T-cell (primary cell): Measurements from ENCODE around the gene MRRF. TPM values are rescaled to one million over a fixed set of nuclear protein-coding genes. Genes with fewer than 3 reads are reported as not detected.

Experiments used
- ATAC-seq, 4 experiments: fragments of 200-7000 bp in 3 of 4; fragments of 150-1000 bp in 1 of 4; cut with Tn5 transposase; replicated peaks in 1 of 4; 1 replicate in 3 of 4; 2 replicates in 1 of 4; pipeline ENCODE4 v1.10.0; 2021; ENCODE audit warnings: moderate library complexity in 3 of 4, mild to moderate bottlenecking in 2 of 4, moderate number of reproducible peaks in 1 of 4
- CTCF ChIA-PET, 2 donors: fragments of 300-600 bp; sonication (Branson Sonifier 250); formaldehyde crosslinking; loops; one replicate each; lab custom pipeline; 2022; ENCODE audit warnings: antibody characterized with exemption in 2 of 2; lab: Charles Lee
- POLR2A ChIA-PET, 2 donors: fragments of 300-600 bp; sonication (Branson Sonifier 250); formaldehyde crosslinking; loops; one replicate each; lab custom pipeline; 2022; ENCODE audit warnings: antibody characterized with exemption in 2 of 2; lab: Charles Lee
- DNase-seq, 35 experiments: peaks; one replicate each; pipeline versions ENCODE4 v3.0.0 to v3.0.0-alpha.2; 2013 to 2023
- H3K27ac ChIP-seq: one replicate; pipeline ENCODE4 v1.5.1; 2013; ENCODE audit warnings: low read length
- H3K27me3 ChIP-seq, 2 experiments: replicated peaks in 1 of 2; 1 replicate in 1 of 2; 2 replicates in 1 of 2; pipeline versions ENCODE4 v1.6.1 to v1.7.0; 2013; ENCODE audit warnings: low read length in 1 of 2, mixed read lengths in 1 of 2; ENCODE audit not compliant: control insufficient read depth in 2 of 2, insufficient read depth in 2 of 2; ENCODE audit errors: extremely low read depth in 1 of 2
- H3K36me3 ChIP-seq, 2 donors: 1 replicate in 1 of 2; 2 replicates in 1 of 2; pipeline versions ENCODE4 v1.6.1 to v1.7.0; 2013; ENCODE audit warnings: low read length in 1 of 2; ENCODE audit not compliant: control insufficient read depth in 2 of 2, insufficient read depth in 1 of 2; ENCODE audit errors: extremely low read depth in 1 of 2
- H3K4me1 ChIP-seq, 2 experiments: 1 replicate in 1 of 2; 2 replicates in 1 of 2; pipeline versions ENCODE4 v1.6.1 to v1.7.0; 2013; ENCODE audit warnings: low read length in 2 of 2, mixed read lengths in 1 of 2; ENCODE audit not compliant: insufficient read depth in 2 of 2, control insufficient read depth in 1 of 2; ENCODE audit errors: extremely low read depth in 1 of 2
- H3K4me3 ChIP-seq, 2 donors: 1 replicate in 1 of 2; 2 replicates in 1 of 2; pipeline versions ENCODE4 v1.5.1 to v1.7.0; 2013; ENCODE audit warnings: mild to moderate bottlenecking in 2 of 2, low read length in 1 of 2, moderate library complexity in 1 of 2; ENCODE audit not compliant: control insufficient read depth in 1 of 2; ENCODE audit errors: extremely low read depth in 1 of 2
- H3K9me3 ChIP-seq: 2 replicates; pipeline ENCODE4 v1.7.0; 2013
- H3K27ac Mint-ChIP-seq, 2 donors: one replicate each; pipeline ENCODE4 v1.8.0; 2020 to 2021; ENCODE audit warnings: mild to moderate bottlenecking in 2 of 2, mixed read lengths in 2 of 2
- H3K27me3 Mint-ChIP-seq, 2 donors: one replicate each; pipeline ENCODE4 v1.8.0; 2021 to 2022; ENCODE audit warnings: mixed read lengths in 2 of 2
- H3K36me3 Mint-ChIP-seq: one replicate; pipeline ENCODE4 v1.8.0; 2021; ENCODE audit warnings: mixed read lengths
- H3K4me1 Mint-ChIP-seq, 3 donors: one replicate each; pipeline ENCODE4 v1.8.0; 2020 to 2022; ENCODE audit warnings: mixed read lengths in 3 of 3, mild to moderate bottlenecking in 1 of 3
- H3K4me3 Mint-ChIP-seq, 3 donors: one replicate each; pipeline ENCODE4 v1.8.0; 2020 to 2022; ENCODE audit warnings: mild to moderate bottlenecking in 3 of 3, mixed read lengths in 3 of 3, moderate library complexity in 3 of 3
- H3K9me3 Mint-ChIP-seq, 3 donors: one replicate each; pipeline ENCODE4 v1.8.0; 2020 to 2022; ENCODE audit warnings: mixed read lengths in 3 of 3
- WGBS: methylation state at CpG from one replicate; pipeline ENCODE4 v1.1.5; 2013; ENCODE audit warnings: missing lambda C conversion rate; ENCODE audit not compliant: insufficient coverage; 5-methylcytosine and 5-hydroxymethylcytosine counted together
- total RNA-seq, 35 experiments: library from RNA in 6 of 35; stranded (reverse) in 6 of 35; fragments of 120-200 nt in 1 of 35; gene quantifications; one replicate each; pipeline versions ENCODE4 v1.2.1 to v1.2.4 and lab custom pipeline; 2013 to 2026

MRRF gene
- total RNA-seq, 5 donors from 2014 or later (not counting 1 experiment from before 2014, with no cell fraction given) = 27.7 to 34.1 (median 29.1) TPM

- CTCF ChIA-PET = no interaction called here
- H3K27me3 Mint-ChIP-seq = no peaks in the 10 kb centered on the region
These were observed 42.4 kb downstream of the MRRF start for GRCh38 chr9:122307061-122307460.

GRCh38 chr9:122307925-122308324 lies 43.2 kb downstream of the MRRF start:
- no peak for DNase-seq
- POLR2A ChIA-PET = no interaction called here
- H3K4me3 Mint-ChIP-seq = no peak overlapping the region
- H3K36me3 Mint-ChIP-seq = peaks cover 50% of the 10 kb centered on the region
- H3K9me3 Mint-ChIP-seq = no peaks in the 10 kb centered on the region
- Histone ChIP-seq H3K4me3 (no peak overlapping the region), H3K4me1 (no peaks in the 10 kb centered on the region), H3K27ac (no peak overlapping the region), H3K9me3 (no peaks in the 10 kb centered on the region), H3K36me3 (peaks cover 2 to 47% of the 10 kb centered on the region in 2 donors), H3K27me3 (no peaks in the 10 kb centered on the region)
- no peak for ATAC-seq
- no peak overlapping the region for H3K27ac Mint-ChIP-seq
- no peaks in the 10 kb centered on the region for H3K4me1 Mint-ChIP-seq
- CTCF ChIA-PET = interaction anchor here in 1 of 2 donors (0.7 kb wide), 1 partner anchor 322 kb away, joined by 3 read pairs; no protein-coding TSS in a partner anchor
- WGBS = no CpG with 5 or more reads among the region's 1 CpG
- no peaks in the 10 kb centered on the region for H3K27me3 Mint-ChIP-seq

More at GRCh38 chr9:122307061-122307460, 42.4 kb downstream of the MRRF start:
- Histone ChIP-seq H3K27me3 (no peaks in the 10 kb centered on the region), H3K27ac (no peak overlapping the region), H3K4me1 (no peaks in the 10 kb centered on the region), H3K4me3 (no peak overlapping the region), H3K9me3 (no peaks in the 10 kb centered on the region), H3K36me3 (peaks cover 2 to 44% of the 10 kb centered on the region in 2 donors)
- H3K4me3 Mint-ChIP-seq = no peak overlapping the region
- DNase-seq (no peak), ATAC-seq (no peak)
- POLR2A ChIA-PET = no interaction called here
- peaks cover 46% of the 10 kb centered on the region for H3K36me3 Mint-ChIP-seq
- H3K4me1 Mint-ChIP-seq = no peaks in the 10 kb centered on the region
- WGBS = 100% methylated on average over 2 of the region's 5 CpGs
- H3K9me3 Mint-ChIP-seq = no peaks in the 10 kb centered on the region
- H3K27ac Mint-ChIP-seq = no peak overlapping the region

GRCh38 chr9:122309861-122310260 lies 45.2 kb downstream of the MRRF start:
- Mint-ChIP-seq H3K27me3 (no peaks in the 10 kb centered on the region), H3K27ac (no peak overlapping the region), H3K4me1 (no peaks in the 10 kb centered on the region), H3K36me3 (peaks cover 56% of the 10 kb centered on the region), H3K4me3 (no peak overlapping the region), H3K9me3 (no peaks in the 10 kb centered on the region)
- ChIA-PET POLR2A (no interaction called here), CTCF (no interaction called here)
- peaks cover 2 to 60% of the 10 kb centered on the region in 2 donors for H3K36me3 ChIP-seq
- ATAC-seq (no peak), DNase-seq (no peak)
- no peak overlapping the region for H3K27ac ChIP-seq
- WGBS = no CpG with 5 or more reads among the region's 2 CpGs
- H3K9me3 ChIP-seq = no peaks in the 10 kb centered on the region
- H3K4me1 ChIP-seq = no peaks in the 10 kb centered on the region
- H3K27me3 ChIP-seq = no peaks in the 10 kb centered on the region
- H3K4me3 ChIP-seq = no peak overlapping the region

- Histone ChIP-seq H3K9me3 (no peaks in the 10 kb centered on the region), H3K27me3 (no peaks in the 10 kb centered on the region), H3K4me3 (no peak overlapping the region), H3K36me3 (peaks cover 4 to 49% of the 10 kb centered on the region in 2 donors), H3K27ac (no peak overlapping the region), H3K4me1 (no peaks in the 10 kb centered on the region)
- Mint-ChIP-seq H3K9me3 (no peaks in the 10 kb centered on the region), H3K4me1 (no peaks in the 10 kb centered on the region), H3K27me3 (no peaks in the 10 kb centered on the region), H3K4me3 (no peak overlapping the region), H3K36me3 (peaks cover 43% of the 10 kb centered on the region), H3K27ac (no peak overlapping the region)
- CTCF ChIA-PET = no interaction called here
- ATAC-seq (no peak), DNase-seq (no peak)
- POLR2A ChIA-PET = no interaction called here
These were observed 49.5 kb downstream of the MRRF start for GRCh38 chr9:122314165-122314564.

- no peaks in the 10 kb centered on the region for H3K9me3 Mint-ChIP-seq
- ChIA-PET POLR2A (no interaction called here), CTCF (interaction anchor here in 1 of 2 donors (0.9 kb wide), 1 partner anchor 492 kb away, joined by 4 read pairs; no protein-coding TSS in a partner anchor)
- WGBS = 93% methylated on average over 2 of the region's 2 CpGs
- H3K27me3 Mint-ChIP-seq = no peaks in the 10 kb centered on the region
- Histone ChIP-seq H3K9me3 (no peaks in the 10 kb centered on the region), H3K27ac (no peak overlapping the region), H3K4me1 (no peaks in the 10 kb centered on the region), H3K27me3 (no peaks in the 10 kb centered on the region), H3K4me3 (no peak overlapping the region), H3K36me3 (peaks cover 6 to 40% of the 10 kb centered on the region in 2 donors)
- DNase-seq (no peak), ATAC-seq (no peak)
- H3K27ac Mint-ChIP-seq = no peak overlapping the region
- H3K36me3 Mint-ChIP-seq = peaks cover 44% of the 10 kb centered on the region
- no peaks in the 10 kb centered on the region for H3K4me1 Mint-ChIP-seq
- H3K4me3 Mint-ChIP-seq = no peak overlapping the region
These were observed 50.9 kb downstream of the MRRF start for GRCh38 chr9:122315534-122315933.

GRCh38 chr9:122318284-122318683 lies 53.6 kb downstream of the MRRF start:
- peaks cover 8 to 37% of the 10 kb centered on the region in 2 donors for H3K36me3 ChIP-seq
- H3K9me3 Mint-ChIP-seq = no peaks in the 10 kb centered on the region
- H3K27me3 ChIP-seq = no peaks in the 10 kb centered on the region
- ATAC-seq (no peak), DNase-seq (no peak)
- H3K27ac Mint-ChIP-seq = no peak overlapping the region
- POLR2A ChIA-PET = no interaction called here
- peaks cover 41% of the 10 kb centered on the region for H3K36me3 Mint-ChIP-seq
- H3K4me3 Mint-ChIP-seq = no peak overlapping the region
- H3K27me3 Mint-ChIP-seq = no peaks in the 10 kb centered on the region
- H3K4me1 ChIP-seq = no peaks in the 10 kb centered on the region
- no peaks in the 10 kb centered on the region for H3K9me3 ChIP-seq
- no peak overlapping the region for H3K4me3 ChIP-seq
- WGBS = 100% methylated on average over 1 of the region's 3 CpGs
- CTCF ChIA-PET = interaction anchor here in 1 of 2 donors (0.6 kb wide), 1 partner anchor 67 kb away, joined by 6 read pairs; no protein-coding TSS in a partner anchor
- H3K4me1 Mint-ChIP-seq = no peaks in the 10 kb centered on the region
- no peak overlapping the region for H3K27ac ChIP-seq
